ENCODE measurements around the gene ARIH1.

DNA sequence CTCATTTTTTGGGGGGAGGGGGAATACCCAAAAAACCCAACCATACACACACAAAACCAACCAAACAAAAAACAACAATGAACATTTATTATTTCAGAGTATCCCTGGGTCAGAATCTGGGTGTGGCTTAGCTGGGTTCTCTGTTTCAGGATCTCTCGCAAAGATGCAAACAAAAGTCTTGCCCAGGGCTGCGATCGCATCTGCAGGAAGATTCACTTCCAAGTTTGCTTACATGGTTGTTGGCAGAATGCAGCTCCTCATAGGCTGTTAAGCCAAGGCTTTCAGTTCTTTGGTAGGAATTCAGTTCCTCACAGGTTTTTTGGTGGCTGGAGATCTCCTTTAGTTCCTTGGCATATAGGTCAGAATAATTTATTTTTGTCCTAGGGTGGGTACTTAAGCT lies 13.7 kb upstream of the ARIH1 start:
- TF ChIP-seq, protein P1, sequence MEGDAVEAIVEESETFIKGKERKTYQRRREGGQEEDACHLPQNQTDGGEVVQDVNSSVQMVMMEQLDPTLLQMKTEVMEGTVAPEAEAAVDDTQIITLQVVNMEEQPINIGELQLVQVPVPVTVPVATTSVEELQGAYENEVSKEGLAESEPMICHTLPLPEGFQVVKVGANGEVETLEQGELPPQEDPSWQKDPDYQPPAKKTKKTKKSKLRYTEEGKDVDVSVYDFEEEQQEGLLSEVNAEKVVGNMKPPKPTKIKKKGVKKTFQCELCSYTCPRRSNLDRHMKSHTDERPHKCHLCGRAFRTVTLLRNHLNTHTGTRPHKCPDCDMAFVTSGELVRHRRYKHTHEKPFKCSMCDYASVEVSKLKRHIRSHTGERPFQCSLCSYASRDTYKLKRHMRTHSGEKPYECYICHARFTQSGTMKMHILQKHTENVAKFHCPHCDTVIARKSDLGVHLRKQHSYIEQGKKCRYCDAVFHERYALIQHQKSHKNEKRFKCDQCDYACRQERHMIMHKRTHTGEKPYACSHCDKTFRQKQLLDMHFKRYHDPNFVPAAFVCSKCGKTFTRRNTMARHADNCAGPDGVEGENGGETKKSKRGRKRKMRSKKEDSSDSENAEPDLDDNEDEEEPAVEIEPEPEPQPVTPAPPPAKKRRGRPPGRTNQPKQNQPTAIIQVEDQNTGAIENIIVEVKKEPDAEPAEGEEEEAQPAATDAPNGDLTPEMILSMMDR (IDR thresholded peaks at IDR 0.05): no peak
- no peak for TF ChIP-seq POLR2A (IDR thresholded peaks at IDR 0.05)
